Right hindlimb (tissue), 1 donor: ENCODE data around the gene GOLGA6A.
"Not testable (repeated sequence)": the region's sequence is repeated elsewhere in the genome, so short reads cannot be mapped to it uniquely, and the experiment has no call there.

Source experiments
- DNase-seq: peaks from one replicate; pipeline ENCODE4 v3.0.0-alpha.2; 2018

GOLGA6A gene

GRCh38 chr15:74052271-74053260, 29.8 kb downstream of the GOLGA6A start:
- not testable (repeated sequence) for DNase-seq

DNA sequence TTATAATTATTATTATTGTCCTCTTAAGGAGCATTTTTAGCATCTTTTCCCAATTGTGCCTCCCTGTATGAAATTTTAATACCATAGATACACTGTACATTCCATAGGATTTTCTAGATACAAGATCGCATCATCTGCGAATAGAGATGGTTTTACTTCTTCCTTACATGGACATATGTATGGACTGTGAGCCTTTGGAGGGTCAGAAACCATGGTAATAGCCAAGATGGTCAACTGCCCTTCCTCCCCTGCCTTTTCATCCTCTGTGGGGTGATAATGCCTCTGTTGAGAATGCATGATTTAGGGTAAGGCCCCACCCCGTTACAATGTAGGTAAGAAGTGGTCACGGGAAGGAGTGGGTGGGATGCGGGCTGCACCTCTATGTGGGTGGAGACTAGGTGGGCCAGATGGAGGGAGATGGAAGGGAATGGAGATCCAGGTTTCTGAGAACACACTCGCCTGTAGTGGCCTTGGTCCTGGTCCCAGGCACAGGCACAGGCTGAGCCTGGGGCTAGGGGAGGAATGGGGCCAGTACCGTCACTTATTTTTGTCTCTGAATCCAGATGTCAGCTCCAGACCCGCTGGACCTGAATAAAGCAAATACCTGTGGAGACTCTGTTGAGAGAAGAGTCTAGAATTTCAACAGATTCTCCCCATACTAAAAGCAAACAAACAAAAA, 31.7 kb downstream of the GOLGA6A start:
- no peak for DNase-seq

DNA sequence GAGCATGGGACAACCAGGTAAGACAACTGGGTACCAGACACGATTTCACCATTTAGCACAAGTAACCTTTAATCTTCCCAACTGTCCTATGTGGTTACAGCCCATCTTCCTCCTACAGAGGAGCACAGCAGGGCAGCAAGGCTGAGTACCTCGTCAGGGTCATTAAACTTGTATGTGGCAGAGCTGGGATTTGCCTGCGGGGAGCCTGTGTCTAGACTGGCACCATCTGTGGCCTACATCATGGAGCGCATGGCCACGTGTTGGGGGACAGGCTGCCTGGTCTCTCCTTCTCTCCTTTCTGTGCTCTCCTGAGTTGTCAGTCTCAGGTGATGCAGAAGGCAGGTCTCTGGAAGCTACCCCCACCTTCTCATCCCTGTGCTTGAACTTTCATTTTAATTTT, 32.2 kb downstream of the GOLGA6A start:
- DNase-seq = no peak

DNA sequence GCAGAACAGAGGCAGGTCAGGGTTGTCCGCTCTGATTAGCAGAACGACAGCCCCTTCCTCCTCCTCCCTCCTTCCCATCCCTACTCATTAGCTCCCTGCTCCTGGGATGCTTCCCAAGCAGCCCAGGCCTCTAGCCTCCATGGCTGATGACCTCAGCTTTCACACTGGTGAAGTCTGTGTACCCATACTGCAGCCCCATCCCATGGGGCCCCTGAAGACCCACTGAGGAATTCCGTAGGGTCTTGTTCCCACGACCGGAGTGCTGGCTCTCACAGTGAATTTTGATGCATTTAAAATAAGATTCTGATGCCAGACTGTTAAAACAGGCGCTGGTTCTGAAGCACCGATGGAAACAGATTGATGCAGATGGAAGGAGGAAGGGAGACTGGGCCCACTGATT, 36.1 kb downstream of the GOLGA6A start:
- no peak for DNase-seq

DNA sequence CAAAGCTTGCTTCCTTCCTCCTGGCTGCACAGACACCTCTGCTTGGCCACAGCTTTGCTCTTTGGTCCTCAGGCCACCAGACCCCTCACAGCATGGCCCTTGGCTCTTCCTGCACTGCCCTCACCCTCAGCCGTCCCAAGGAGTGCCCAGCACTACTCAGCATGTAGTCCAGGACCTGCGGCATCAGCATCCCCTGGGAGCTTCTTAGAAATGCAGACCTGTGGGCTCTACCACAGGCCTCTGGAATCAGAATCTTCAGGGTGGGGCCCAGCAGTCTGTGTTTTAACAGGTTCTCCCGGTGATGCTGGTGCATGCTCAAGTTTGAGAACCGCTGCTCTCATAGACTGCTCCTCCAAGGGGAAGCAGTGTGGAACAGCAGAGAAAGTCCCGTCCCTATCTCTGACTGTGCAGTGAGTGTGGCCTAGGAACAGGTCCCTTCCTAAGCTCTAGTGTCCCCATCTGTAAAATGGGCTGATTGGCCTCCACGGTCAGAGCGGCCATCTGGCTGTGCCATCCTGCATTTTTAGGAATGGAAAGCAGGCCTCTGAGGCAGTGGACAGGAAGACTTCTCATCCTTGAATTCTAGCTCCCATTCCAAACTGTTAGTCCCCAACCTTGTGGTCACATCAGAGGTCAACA, 36.6 kb downstream of the GOLGA6A start:
- DNase-seq = no peak

- DNase-seq = no peak
Observed at GRCh38 chr15:74045184-74045583, 37.2 kb downstream of the GOLGA6A start.

DNA sequence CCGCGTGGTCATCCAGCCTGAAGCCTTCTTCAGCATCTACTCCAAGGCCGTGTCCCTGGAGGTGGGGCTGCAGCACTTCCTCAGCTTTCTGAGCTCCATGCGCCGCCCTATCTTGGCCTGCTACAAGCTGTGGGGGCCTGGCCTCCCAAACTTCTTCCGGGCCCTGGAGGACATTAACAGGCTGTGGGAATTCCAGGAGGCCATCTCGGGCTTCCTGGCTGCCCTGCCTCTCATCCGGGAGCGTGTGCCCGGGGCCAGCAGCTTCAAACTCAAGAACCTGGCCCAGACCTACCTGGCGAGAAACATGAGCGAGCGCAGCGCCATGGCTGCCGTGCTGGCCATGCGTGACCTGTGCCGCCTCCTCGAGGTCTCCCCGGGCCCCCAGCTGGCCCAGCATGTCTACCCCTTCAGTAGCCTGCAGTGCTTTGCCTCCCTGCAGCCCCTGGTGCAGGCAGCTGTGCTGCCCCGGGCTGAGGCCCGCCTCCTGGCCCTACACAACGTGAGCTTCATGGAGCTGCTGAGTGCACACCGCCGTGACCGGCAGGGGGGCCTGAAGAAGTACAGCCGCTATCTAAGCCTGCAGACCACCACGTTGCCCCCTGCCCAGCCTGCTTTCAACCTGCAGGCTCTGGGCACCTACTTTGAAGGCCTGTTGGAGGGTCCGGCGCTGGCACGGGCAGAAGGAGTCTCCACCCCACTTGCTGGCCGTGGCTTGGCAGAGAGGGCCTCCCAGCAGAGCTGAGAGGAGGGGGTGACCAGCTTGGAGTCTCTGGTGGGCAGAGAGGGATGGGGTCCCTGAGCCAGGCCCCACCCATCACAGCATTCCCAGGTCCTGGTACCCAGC, 37.9 kb downstream of the GOLGA6A start:
- no peak for DNase-seq

- no peak for DNase-seq
Observed at GRCh38 chr15:74043425-74044266, 38.7 kb downstream of the GOLGA6A start.

DNA sequence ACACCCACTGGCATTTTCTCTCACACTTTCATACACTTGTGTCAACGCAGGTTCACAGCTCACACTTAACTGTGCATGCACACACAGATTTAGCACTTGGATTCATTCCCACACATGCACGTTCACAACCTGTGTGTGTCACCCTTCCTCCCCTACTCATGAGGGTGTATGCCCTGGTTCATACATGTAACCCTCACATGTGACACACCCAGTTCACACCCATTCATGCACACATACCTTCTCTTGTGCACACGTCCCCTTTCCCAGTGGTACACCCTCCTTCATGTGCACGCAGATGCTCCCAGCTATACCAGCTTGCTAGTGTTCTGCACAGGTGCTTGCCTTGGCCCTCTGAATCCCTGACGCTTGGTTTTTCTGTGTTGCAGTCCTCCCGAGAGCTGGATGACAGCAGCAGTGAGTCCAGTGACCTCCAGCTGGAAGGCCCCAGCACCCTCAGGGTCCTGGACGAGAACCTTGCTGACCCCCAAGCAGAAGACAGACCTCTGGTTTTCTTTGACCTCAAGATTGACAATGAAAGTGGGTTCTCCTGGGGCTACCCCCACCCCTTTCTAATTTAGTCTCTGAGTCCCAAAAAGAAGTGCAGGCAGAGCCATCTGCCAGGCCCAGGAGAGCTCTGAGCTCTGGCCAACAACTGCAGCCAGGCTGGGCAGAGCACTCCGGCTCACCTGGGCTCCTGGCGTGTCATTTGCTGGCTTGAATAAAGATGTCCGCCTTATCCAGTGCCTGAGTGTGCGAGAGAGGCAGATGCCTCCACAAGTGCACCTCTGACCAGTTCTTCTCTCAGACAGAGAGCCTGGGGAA, 39.5 kb downstream of the GOLGA6A start:
- no peak for DNase-seq

DNA sequence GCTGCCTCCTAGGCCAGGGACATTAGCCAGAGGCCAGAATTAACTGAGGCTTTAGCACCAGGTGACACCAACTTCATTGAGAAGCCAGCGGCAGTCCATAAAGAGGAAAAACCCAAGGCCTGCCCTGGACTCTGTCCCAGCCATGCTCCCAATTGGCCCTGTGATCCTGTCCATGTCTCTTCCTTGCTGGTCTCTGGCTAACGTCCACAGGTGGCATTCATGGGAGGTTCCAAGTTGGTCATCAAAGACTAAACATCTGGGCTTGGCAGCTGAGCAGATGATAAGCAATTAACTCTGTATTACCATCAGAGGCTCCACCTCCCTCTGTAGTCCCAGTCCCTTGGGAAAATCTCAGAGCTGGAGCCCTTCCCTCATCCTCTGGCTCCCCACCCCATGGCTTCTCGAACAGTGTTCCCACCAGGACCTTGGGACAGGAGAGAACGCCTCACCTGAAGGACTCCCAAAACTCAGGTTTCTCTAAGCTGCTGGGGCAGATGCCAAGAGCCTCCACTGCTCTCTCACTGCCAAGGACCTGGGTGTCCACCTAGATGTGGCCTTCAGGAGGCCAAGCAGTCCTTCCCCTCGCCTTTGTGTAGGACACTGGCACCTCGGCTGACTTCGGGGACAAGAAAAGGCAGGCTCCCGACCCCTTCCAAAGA, 40.4 kb downstream of the GOLGA6A start:
- DNase-seq = no peak

DNA sequence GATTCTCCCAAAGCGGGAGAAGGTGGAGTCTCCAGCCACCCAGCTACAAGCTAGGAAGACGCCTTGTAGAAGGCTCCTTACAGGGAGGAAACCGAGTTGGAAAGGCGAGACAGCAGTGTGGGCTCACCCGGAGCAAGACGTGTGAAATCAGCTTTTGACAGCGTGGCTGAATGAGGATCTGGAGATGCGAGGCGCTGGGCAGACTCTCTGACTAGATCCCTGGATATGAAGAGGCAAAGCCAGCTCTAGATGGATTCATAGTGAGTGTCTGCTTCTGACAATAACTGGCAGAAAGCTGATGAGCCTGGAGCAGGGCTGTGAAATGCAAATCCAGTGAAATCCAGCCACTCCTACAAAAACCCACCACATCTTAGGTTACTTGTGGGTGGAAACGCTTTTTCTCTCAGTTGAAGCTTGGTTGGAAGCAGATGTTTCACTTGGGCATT, 41.0 kb downstream of the GOLGA6A start:
- no peak for DNase-seq

- DNase-seq = peak; percentile 78
Observed at GRCh38 chr15:74040109-74040850, 42.1 kb downstream of the GOLGA6A start.

DNA sequence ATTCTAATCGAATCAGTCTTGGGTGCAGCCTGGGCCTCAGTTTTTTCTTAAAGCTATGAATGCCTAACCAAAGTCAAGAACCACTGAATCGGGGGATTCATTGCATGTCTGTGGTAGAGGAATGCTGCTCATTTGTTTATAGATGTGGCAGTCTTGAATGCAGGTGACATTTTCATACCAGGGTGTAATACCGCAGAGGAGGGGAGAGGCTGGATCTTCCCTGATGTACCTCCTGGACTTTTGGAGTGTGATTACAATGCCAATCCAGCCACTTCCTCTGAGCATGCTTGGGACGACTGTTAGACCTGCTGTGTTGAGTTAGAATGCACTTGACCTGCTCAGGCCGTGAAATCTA, 42.7 kb downstream of the GOLGA6A start:
- DNase-seq = no peak

DNA sequence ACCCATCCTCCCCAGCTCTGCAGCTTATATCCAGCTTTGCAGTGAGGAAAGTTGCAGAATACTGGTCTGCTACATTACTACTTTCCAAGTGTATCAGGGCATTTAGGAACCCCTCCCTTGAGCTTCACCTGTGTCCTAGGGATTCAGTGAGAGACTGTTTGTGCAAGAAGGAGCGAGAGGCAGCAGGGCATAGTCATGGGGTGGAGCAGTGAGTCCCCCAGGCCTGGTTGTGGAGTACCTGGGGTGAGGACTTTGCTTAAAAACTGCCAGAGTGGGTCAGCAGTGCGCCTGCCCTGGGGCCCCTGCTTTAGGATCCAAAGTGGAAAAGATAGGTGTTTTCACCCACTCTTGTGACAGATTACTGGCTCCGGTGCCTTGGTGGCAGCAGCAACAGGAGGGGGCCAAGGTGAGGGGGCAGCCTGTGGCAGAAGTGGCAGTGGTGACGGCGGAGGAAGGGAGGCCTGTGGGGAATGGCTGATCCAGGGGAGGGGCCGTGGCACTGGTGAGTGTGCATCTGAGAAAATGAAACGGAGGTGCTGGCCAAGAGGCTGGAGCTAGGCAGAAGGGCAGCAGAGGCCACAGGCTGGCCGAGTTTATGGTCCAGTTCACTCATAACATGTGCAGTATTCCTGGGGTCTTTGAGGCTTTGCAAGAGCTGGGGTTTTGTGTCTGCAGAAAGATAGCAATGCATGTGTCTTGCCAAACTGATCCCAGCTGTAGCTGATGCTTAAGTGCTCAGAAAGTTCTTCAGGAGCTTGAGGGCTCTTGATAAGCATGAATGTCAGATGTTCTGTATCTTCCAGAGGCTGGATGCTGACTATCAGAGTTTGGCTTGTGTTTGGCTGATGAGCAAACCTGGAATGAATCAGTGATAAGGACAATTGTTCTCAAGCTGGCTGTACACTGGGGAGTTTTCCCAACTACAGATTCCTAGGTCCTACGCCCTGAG, 43.4 kb downstream of the GOLGA6A start:
- DNase-seq = no peak

DNA sequence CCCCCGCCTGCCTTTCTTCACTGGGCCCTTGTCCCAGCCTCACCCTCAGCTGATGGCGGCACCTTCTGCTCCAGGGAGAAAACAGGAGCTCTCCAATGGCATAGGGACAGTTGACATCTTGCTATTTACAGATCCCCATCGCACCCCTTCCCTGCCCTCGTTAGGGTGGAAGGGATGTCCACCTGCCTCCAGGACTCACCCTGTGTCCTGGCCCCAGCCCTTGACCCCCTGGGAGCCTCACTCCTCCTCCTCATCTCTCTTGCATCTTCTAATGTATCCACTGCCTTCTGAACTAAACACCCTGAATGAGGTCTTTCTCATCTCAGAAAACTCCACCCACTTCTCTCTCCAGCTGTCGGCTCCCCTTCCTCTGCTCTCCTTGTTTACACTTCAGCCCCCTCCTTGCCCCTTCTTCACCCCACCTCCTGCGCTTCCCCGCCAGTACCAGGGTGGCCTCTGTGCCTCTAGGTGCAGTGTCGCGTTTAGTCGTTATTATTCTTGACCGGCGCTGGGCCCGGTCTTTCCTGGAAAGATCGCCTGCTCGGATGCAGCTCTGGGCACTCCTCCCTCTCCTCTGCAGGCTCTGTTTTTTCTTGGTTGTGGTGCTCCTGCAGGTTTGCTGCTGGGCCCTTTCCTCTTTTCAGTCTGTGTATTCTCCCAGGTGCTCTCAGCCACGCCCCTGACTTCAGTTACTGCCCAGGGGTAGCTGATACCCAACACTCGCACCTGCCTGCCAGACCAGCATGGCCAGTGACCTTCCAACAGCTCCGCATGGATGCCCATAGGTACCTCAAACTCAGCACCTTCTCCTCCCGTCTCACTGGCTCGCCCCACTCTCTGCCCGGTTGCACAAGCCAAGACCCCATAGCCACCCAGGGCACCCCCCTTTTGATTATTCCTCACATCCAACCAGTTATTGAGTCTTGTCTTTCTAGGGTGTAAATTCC, 44.9 kb downstream of the GOLGA6A start:
- no peak for DNase-seq

- peak; percentile 69 for DNase-seq
Observed at GRCh38 chr15:74036271-74037170, 45.8 kb downstream of the GOLGA6A start.
